ENCODE data around the gene BBS9. TPM values are rescaled to one million over a fixed set of nuclear protein-coding genes. Genes with fewer than 3 reads are reported as not detected.

BBS9 gene
- total and polyA plus RNA-seq, 2 experiments from 2014 or later = 27.2 to 66.1 TPM

- no peak for DNase-seq (ENCODE audit: low spot score)
- H3K4me3 ChIP-seq = no peak overlapping the region
- Mint-ChIP-seq H3K27me3 (ENCODE audit: insufficient read depth, low read depth, poor library complexity) (no peaks in the 10 kb centered on the region), H3K27ac (no peak overlapping the region), H3K9me3 (no peaks in the 10 kb centered on the region), H3K36me3 (ENCODE audit: low read depth) (0 out of 3 replicates have a peak, but pooled peaks cover 3% of the 10 kb centered on the region), H3K4me3 (no peak overlapping the region), H3K4me1 (peaks cover 9% of the 10 kb centered on the region; the same call in 2 of the 3 replicates)
- H3K4me1 ChIP-seq (ENCODE audit: insufficient read depth) = no peaks in the 10 kb centered on the region
- H3K9me2 ChIP-seq (ENCODE audit: insufficient read depth) = peaks cover 5% of the 10 kb centered on the region; the same call in 1 of the 2 replicates
- no peak for ATAC-seq
- no peaks in the 10 kb centered on the region for H3K36me3 ChIP-seq (ENCODE audit: insufficient read depth)
- TF ChIP-seq REST (IDR thresholded peaks at IDR 0.05; ENCODE audit: unreplicated experiment) = no peak
- no peak for TF ChIP-seq CREB1 (CRISPR knock-in tag; IDR thresholded peaks at IDR 0.05; ENCODE audit: low read depth)
- no peak for TF ChIP-seq NANOG (IDR thresholded peaks at IDR 0.05; ENCODE audit: borderline replicate concordance)
- TF ChIP-seq EZH2phosphoT487 (IDR thresholded peaks at IDR 0.05; ENCODE audit: unreplicated experiment) = no peak
- TF ChIP-seq EZH2 (IDR thresholded peaks at IDR 0.05; ENCODE audit: low read depth, unreplicated experiment) = no peak
- TF ChIP-seq POLR2AphosphoS5 (IDR thresholded peaks at IDR 0.05; ENCODE audit: low read depth) = no peak
- no peak for TF ChIP-seq ZNF114 (CRISPR knock-in tag; IDR thresholded peaks at IDR 0.05)
- H3K27ac ChIP-seq (ENCODE audit: low read depth) = no peak overlapping the region
- H2AFZ ChIP-seq = no peak overlapping the region
- no peaks in the 10 kb centered on the region for H3K79me2 ChIP-seq (replicated peaks; ENCODE audit: insufficient read depth)
- no peaks in the 10 kb centered on the region for H3F3A ChIP-seq (replicated peaks; ENCODE audit: low read depth)
- no peak overlapping the region for H3K4me2 ChIP-seq
- H3K27me3 ChIP-seq (ENCODE audit: insufficient read depth) = no peaks in the 10 kb centered on the region
- no peaks in the 10 kb centered on the region for H4K20me1 ChIP-seq (replicated peaks; ENCODE audit: insufficient read depth)
Measured at GRCh38 chr7:33193308-33193864, 64.0 kb downstream of the BBS9 start.

- Mint-ChIP-seq H3K27ac (no peak overlapping the region), H3K4me1 (peaks cover 9% of the 10 kb centered on the region; the same call in 2 of the 3 replicates), H3K27me3 (ENCODE audit: insufficient read depth, low read depth, poor library complexity) (no peaks in the 10 kb centered on the region), H3K4me3 (no peak overlapping the region), H3K36me3 (ENCODE audit: low read depth) (0 out of 3 replicates have a peak, but pooled peaks cover 3% of the 10 kb centered on the region), H3K9me3 (no peaks in the 10 kb centered on the region)
- Histone ChIP-seq H3K27ac (ENCODE audit: low read depth) (no peak overlapping the region), H3K79me2 (replicated peaks; ENCODE audit: insufficient read depth) (no peaks in the 10 kb centered on the region), H3K4me3 (no peak overlapping the region), H3K4me1 (ENCODE audit: insufficient read depth) (no peaks in the 10 kb centered on the region), H2AFZ (no peak overlapping the region), H3K9me2 (ENCODE audit: insufficient read depth) (peaks cover 4% of the 10 kb centered on the region; the same call in 1 of the 2 replicates), H4K20me1 (replicated peaks; ENCODE audit: insufficient read depth) (no peaks in the 10 kb centered on the region), H3K27me3 (ENCODE audit: insufficient read depth) (no peaks in the 10 kb centered on the region), H3K36me3 (ENCODE audit: insufficient read depth) (no peaks in the 10 kb centered on the region), H3K4me2 (no peak overlapping the region), H3F3A (replicated peaks; ENCODE audit: low read depth) (no peaks in the 10 kb centered on the region)
- no peak for DNase-seq (ENCODE audit: low spot score)
- TF ChIP-seq STAT1 (IDR thresholded peaks at IDR 0.05; ENCODE audit: unreplicated experiment) = no peak
- no peak for TF ChIP-seq NANOG (IDR thresholded peaks at IDR 0.05; ENCODE audit: borderline replicate concordance)
- TF ChIP-seq REST (IDR thresholded peaks at IDR 0.05; ENCODE audit: unreplicated experiment) = no peak
- TF ChIP-seq ZNF331 (CRISPR knock-in tag; IDR thresholded peaks at IDR 0.05; ENCODE audit: low read depth) = no peak
- TF ChIP-seq, protein P1, sequence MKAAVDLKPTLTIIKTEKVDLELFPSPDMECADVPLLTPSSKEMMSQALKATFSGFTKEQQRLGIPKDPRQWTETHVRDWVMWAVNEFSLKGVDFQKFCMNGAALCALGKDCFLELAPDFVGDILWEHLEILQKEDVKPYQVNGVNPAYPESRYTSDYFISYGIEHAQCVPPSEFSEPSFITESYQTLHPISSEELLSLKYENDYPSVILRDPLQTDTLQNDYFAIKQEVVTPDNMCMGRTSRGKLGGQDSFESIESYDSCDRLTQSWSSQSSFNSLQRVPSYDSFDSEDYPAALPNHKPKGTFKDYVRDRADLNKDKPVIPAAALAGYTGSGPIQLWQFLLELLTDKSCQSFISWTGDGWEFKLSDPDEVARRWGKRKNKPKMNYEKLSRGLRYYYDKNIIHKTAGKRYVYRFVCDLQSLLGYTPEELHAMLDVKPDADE (IDR thresholded peaks at IDR 0.05) = no peak
- TF ChIP-seq ZNF114 (CRISPR knock-in tag; IDR thresholded peaks at IDR 0.05) = no peak
- no peak for TF ChIP-seq POLR2AphosphoS5 (IDR thresholded peaks at IDR 0.05; ENCODE audit: low read depth)
- TF ChIP-seq CREB1 (CRISPR knock-in tag; IDR thresholded peaks at IDR 0.05; ENCODE audit: low read depth) = no peak
- ATAC-seq = no peak
Measured at GRCh38 chr7:33195264-33195663, 65.9 kb downstream of the BBS9 start.

All from GM23338 (cell line).